SK-N-SH treated with all-trans-retinoic acid at 6 μM for 48 hours (cell line): Measurements from ENCODE around the gene APBA2.

Experiments
- ATAC-seq: fragments of 200-7000 bp; cut with Tn5 transposase; 3 replicates; pipeline ENCODE4 v1.9.1; 2020; ENCODE audit warnings: mild to moderate bottlenecking, moderate library complexity
- ARNTL ChIP-seq: fragments of 450-650 bp; formaldehyde crosslinking; IDR thresholded peaks from 2 replicates; pipeline ENCODE4 v1.5.0; 2020; ENCODE audit warnings: low read depth, mild to moderate bottlenecking, moderate library complexity, borderline replicate concordance
- BACH2 ChIP-seq: fragments of 250-450 bp; sonication (Bioruptor Pico); IDR thresholded peaks from 2 replicates; pipeline ENCODE4 v1.9.0; 2021; ENCODE audit warnings: mild to moderate bottlenecking, borderline replicate concordance
- CSDC2 ChIP-seq: fragments of 250-450 bp; sonication (Bioruptor Pico); IDR thresholded peaks from 2 replicates; pipeline ENCODE4 v1.5.0; 2020; ENCODE audit warnings: mild to moderate bottlenecking, moderate library complexity
- GLIS3 ChIP-seq: fragments of 250-450 bp; sonication (Bioruptor Pico); IDR thresholded peaks from 2 replicates; pipeline ENCODE4 v1.5.0; 2020; ENCODE audit warnings: mild to moderate bottlenecking, moderate library complexity
- OSR1 ChIP-seq: fragments of 250-450 bp; sonication (Bioruptor Pico); IDR thresholded peaks from 2 replicates; pipeline ENCODE4 v1.8.0; 2022; ENCODE audit warnings: moderate library complexity, mild to moderate bottlenecking, inconsistent platforms
- PPARA ChIP-seq: fragments of 250-450 bp; sonication (Bioruptor Pico); IDR thresholded peaks from 2 replicates; pipeline ENCODE4 v1.5.0; 2020; ENCODE audit warnings: mild to moderate bottlenecking, borderline replicate concordance
- RARB ChIP-seq: fragments of 250-450 bp; sonication (Bioruptor Pico); IDR thresholded peaks from 2 replicates; pipeline ENCODE4 v1.8.0; 2021; ENCODE audit warnings: mild to moderate bottlenecking, moderate library complexity
- SNAI2 ChIP-seq: fragments of 250-450 bp; sonication (Bioruptor Pico); IDR thresholded peaks from 2 replicates; pipeline ENCODE4 v1.5.0; 2020; ENCODE audit warnings: mild to moderate bottlenecking, moderate library complexity
- TCF4 ChIP-seq: fragments of 250-450 bp; sonication (Bioruptor Pico); IDR thresholded peaks from 2 replicates; pipeline ENCODE4 v1.8.0; 2021; ENCODE audit warnings: mild to moderate bottlenecking, moderate library complexity, borderline replicate concordance
- TOX ChIP-seq: fragments of 250-450 bp; sonication (Bioruptor Pico); IDR thresholded peaks from 2 replicates; pipeline ENCODE4 v1.8.0; 2021; ENCODE audit warnings: mild to moderate bottlenecking, moderate library complexity, borderline replicate concordance
- ZC3H10 ChIP-seq: fragments of 250-450 bp; sonication (Bioruptor Pico); IDR thresholded peaks from 2 replicates; pipeline ENCODE4 v1.5.1; 2021; ENCODE audit warnings: mild to moderate bottlenecking, moderate library complexity
- ZFP3 ChIP-seq: fragments of 250-450 bp; sonication (Bioruptor Pico); IDR thresholded peaks from 2 replicates; pipeline ENCODE4 v1.5.0; 2020; ENCODE audit warnings: mild to moderate bottlenecking, moderate library complexity
- ZFP30 ChIP-seq: fragments of 450-650 bp; formaldehyde crosslinking; IDR thresholded peaks from 2 replicates; pipeline ENCODE4 v1.5.0; 2022; ENCODE audit warnings: mild to moderate bottlenecking, moderate library complexity
- ZNF565 ChIP-seq: fragments of 450-650 bp; formaldehyde crosslinking; conservative IDR thresholded peaks from 2 replicates; pipeline ENCODE4 v1.5.0; 2020; ENCODE audit warnings: low read depth, mild to moderate bottlenecking, moderate library complexity
- ZNF70 ChIP-seq: fragments of 450-650 bp; formaldehyde crosslinking; IDR thresholded peaks from 2 replicates; pipeline ENCODE4 v1.5.0; 2020; ENCODE audit warnings: mild to moderate bottlenecking, moderate library complexity
- ZNF8 ChIP-seq: fragments of 450-650 bp; formaldehyde crosslinking; IDR thresholded peaks from 2 replicates; pipeline ENCODE4 v1.5.0; 2020; ENCODE audit warnings: mild to moderate bottlenecking, moderate library complexity
- TF ChIP-seq, protein P1 (sequence below): fragments of 250-450 bp; sonication (Bioruptor Pico); IDR thresholded peaks from 2 replicates; pipeline ENCODE4 v1.8.0; 2021; ENCODE audit warnings: low read depth, mild to moderate bottlenecking, moderate library complexity, borderline replicate concordance
- TF ChIP-seq, protein P2 (sequence below): fragments of 250-450 bp; sonication (Bioruptor Pico); IDR thresholded peaks from 2 replicates; pipeline ENCODE4 v1.5.0; 2020; ENCODE audit warnings: mild to moderate bottlenecking, moderate library complexity
- TF ChIP-seq, protein P3 (sequence below): fragments of 250-450 bp; sonication (Bioruptor Pico); IDR thresholded peaks from 2 replicates; pipeline ENCODE4 v1.5.1; 2020; ENCODE audit warnings: low read depth, mild to moderate bottlenecking, moderate library complexity
- TF ChIP-seq, protein P4 (sequence below): fragments of 250-450 bp; sonication (Bioruptor Pico); IDR thresholded peaks from 2 replicates; pipeline ENCODE4 v1.8.0; 2020; ENCODE audit warnings: mild to moderate bottlenecking, moderate library complexity, borderline replicate concordance

Gene APBA2

DNA sequence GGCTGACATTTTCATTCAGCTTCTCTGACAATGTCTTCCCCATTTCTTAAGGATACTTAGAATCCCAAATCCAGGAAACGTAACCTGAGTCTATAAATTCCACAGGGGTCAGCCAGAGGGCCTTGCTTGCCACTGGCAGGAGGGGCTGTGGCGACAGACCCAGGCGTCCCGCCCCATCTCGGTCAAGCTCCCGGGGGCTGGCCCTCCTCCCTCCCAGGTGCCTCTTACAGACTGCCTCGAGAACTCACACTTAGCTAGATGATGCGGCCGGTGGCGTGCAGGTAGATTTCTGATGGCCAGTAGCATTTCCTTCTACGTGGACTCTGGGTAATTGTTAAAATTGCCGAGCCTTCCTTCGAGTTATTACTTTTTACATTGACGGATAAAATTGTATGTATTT, 211.4 kb downstream of the APBA2 start:
- ATAC-seq: no peak
- no peak for TF ChIP-seq ZNF70 (CRISPR knock-in tag)
- TF ChIP-seq TOX (CRISPR knock-in tag): no peak
- no peak for TF ChIP-seq ZNF8
- TF ChIP-seq, protein P1, sequence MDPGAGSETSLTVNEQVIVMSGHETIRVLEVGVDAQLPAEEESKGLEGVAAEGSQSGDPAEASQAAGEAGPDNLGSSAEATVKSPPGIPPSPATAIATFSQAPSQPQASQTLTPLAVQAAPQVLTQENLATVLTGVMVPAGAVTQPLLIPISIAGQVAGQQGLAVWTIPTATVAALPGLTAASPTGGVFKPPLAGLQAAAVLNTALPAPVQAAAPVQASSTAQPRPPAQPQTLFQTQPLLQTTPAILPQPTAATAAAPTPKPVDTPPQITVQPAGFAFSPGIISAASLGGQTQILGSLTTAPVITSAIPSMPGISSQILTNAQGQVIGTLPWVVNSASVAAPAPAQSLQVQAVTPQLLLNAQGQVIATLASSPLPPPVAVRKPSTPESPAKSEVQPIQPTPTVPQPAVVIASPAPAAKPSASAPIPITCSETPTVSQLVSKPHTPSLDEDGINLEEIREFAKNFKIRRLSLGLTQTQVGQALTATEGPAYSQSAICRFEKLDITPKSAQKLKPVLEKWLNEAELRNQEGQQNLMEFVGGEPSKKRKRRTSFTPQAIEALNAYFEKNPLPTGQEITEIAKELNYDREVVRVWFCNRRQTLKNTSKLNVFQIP: no peak

DNA sequence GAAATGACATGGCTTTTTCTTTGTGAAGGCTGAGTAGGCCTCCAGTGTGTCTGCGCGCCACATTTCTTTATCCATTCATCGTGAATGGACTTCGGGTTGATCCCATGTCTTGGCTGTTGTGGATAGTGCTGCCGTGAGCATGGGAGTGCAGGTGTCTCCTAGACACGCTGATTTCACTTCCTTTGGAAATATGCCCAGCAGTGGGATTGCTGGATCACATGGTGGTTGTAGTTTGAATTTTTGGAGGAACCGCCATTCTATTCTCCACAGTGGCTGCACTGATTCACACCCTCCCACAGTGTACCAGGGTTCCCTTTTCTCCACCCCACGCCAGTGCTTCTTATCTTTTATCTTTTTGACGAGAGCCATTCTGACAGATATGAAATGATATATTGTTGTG, 212.2 kb downstream of the APBA2 start:
- no peak for ATAC-seq
- TF ChIP-seq, protein P1: no peak
- no peak for TF ChIP-seq TOX (CRISPR knock-in tag)
- no peak for TF ChIP-seq RARB (CRISPR knock-in tag)
- TF ChIP-seq ZNF8: no peak
- TF ChIP-seq ZNF565 (CRISPR knock-in tag): no peak
- TF ChIP-seq, protein P2, sequence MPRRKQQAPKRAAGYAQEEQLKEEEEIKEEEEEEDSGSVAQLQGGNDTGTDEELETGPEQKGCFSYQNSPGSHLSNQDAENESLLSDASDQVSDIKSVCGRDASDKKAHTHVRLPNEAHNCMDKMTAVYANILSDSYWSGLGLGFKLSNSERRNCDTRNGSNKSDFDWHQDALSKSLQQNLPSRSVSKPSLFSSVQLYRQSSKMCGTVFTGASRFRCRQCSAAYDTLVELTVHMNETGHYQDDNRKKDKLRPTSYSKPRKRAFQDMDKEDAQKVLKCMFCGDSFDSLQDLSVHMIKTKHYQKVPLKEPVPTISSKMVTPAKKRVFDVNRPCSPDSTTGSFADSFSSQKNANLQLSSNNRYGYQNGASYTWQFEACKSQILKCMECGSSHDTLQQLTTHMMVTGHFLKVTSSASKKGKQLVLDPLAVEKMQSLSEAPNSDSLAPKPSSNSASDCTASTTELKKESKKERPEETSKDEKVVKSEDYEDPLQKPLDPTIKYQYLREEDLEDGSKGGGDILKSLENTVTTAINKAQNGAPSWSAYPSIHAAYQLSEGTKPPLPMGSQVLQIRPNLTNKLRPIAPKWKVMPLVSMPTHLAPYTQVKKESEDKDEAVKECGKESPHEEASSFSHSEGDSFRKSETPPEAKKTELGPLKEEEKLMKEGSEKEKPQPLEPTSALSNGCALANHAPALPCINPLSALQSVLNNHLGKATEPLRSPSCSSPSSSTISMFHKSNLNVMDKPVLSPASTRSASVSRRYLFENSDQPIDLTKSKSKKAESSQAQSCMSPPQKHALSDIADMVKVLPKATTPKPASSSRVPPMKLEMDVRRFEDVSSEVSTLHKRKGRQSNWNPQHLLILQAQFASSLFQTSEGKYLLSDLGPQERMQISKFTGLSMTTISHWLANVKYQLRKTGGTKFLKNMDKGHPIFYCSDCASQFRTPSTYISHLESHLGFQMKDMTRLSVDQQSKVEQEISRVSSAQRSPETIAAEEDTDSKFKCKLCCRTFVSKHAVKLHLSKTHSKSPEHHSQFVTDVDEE (CRISPR knock-in tag): no peak
- no peak for TF ChIP-seq ZFP30 (CRISPR knock-in tag)
- no peak for TF ChIP-seq ZC3H10 (CRISPR knock-in tag)
- no peak for TF ChIP-seq TCF4 (CRISPR knock-in tag)
- TF ChIP-seq, protein P3, sequence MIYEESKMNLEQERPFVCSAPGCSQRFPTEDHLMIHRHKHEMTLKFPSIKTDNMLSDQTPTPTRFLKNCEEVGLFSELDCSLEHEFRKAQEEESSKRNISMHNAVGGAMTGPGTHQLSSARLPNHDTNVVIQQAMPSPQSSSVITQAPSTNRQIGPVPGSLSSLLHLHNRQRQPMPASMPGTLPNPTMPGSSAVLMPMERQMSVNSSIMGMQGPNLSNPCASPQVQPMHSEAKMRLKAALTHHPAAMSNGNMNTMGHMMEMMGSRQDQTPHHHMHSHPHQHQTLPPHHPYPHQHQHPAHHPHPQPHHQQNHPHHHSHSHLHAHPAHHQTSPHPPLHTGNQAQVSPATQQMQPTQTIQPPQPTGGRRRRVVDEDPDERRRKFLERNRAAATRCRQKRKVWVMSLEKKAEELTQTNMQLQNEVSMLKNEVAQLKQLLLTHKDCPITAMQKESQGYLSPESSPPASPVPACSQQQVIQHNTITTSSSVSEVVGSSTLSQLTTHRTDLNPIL: no peak
- no peak for TF ChIP-seq BACH2 (CRISPR knock-in tag)
- no peak for TF ChIP-seq OSR1 (CRISPR knock-in tag)
- TF ChIP-seq SNAI2 (CRISPR knock-in tag): no peak
- TF ChIP-seq ZNF70 (CRISPR knock-in tag): no peak
- TF ChIP-seq GLIS3 (CRISPR knock-in tag): no peak
- no peak for TF ChIP-seq ARNTL (CRISPR knock-in tag)
- TF ChIP-seq ZFP3 (CRISPR knock-in tag): no peak
- TF ChIP-seq CSDC2 (CRISPR knock-in tag): no peak

DNA sequence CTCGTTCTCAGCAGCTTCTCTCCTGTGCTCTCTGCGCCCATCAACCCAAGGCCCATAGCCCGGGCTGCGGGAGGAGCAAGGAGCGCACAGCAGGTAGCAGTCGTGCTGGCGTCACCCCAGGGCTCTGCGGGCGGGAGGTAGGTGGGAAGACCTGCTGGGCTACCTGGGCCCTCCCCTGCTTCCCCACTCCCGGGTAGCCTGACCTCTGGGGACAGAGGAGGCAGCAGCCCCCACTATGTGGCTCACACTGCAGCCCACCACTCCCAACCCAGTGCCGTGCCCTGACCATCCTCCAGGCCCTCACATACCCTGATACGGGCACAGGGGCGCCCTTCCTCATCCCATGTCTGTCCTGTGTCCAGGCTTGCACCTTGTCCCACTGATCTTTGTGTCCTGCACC, 212.9 kb downstream of the APBA2 start:
- ATAC-seq: no peak
- TF ChIP-seq, protein P4, sequence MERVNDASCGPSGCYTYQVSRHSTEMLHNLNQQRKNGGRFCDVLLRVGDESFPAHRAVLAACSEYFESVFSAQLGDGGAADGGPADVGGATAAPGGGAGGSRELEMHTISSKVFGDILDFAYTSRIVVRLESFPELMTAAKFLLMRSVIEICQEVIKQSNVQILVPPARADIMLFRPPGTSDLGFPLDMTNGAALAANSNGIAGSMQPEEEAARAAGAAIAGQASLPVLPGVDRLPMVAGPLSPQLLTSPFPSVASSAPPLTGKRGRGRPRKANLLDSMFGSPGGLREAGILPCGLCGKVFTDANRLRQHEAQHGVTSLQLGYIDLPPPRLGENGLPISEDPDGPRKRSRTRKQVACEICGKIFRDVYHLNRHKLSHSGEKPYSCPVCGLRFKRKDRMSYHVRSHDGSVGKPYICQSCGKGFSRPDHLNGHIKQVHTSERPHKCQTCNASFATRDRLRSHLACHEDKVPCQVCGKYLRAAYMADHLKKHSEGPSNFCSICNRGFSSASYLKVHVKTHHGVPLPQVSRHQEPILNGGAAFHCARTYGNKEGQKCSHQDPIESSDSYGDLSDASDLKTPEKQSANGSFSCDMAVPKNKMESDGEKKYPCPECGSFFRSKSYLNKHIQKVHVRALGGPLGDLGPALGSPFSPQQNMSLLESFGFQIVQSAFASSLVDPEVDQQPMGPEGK: no peak
- TF ChIP-seq CSDC2 (CRISPR knock-in tag) (no peak), ZNF565 (CRISPR knock-in tag) (no peak), ZFP3 (CRISPR knock-in tag) (no peak), TCF4 (CRISPR knock-in tag) (no peak), PPARA (CRISPR knock-in tag) (no peak), ARNTL (CRISPR knock-in tag) (no peak), OSR1 (CRISPR knock-in tag) (no peak)
- TF ChIP-seq, protein P2 (CRISPR knock-in tag): no peak
